ENCODE measurements around the gene NR4A3. TPM values are rescaled to one million over a fixed set of nuclear protein-coding genes. Genes with fewer than 3 reads are reported as not detected.

NR4A3 gene
- total RNA-seq, 1 donor from 2014 or later, result 3.2 TPM

DNA sequence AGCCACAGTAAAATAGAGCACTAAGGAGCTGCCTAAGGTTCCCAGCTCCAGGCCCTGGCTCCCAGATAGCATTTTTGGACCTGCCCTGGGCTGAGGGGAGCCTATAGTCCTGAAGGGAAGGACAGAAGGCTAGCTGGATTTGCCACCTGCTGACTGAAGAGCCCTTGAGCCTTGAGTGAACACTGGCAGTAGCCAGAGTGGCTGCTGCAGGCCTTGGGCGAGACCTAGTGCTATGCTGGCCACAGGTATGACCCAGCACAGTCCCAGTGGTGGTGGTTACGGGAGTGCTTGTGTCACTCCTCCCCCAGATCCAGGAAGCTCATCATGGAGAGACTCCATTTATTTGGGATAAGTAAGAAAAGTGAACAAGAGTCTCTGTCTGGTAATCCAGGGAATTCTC is 74.4 kb downstream of the NR4A3 start:
- Mint-ChIP-seq H3K4me3 (ENCODE audit: unreplicated experiment) (no peak overlapping the region), H3K27ac (ENCODE audit: unreplicated experiment) (no peak overlapping the region), H3K36me3 (ENCODE audit: unreplicated experiment) (no peaks in the 10 kb centered on the region), H3K27me3 (ENCODE audit: unreplicated experiment) (peaks cover 77% of the 10 kb centered on the region), H3K4me1 (ENCODE audit: unreplicated experiment) (no peaks in the 10 kb centered on the region), H3K9me3 (ENCODE audit: unreplicated experiment) (no peaks in the 10 kb centered on the region)
- DNase-seq (ENCODE audit: extremely low spot score, unreplicated experiment), result no peak
- TF ChIP-seq, protein P1, sequence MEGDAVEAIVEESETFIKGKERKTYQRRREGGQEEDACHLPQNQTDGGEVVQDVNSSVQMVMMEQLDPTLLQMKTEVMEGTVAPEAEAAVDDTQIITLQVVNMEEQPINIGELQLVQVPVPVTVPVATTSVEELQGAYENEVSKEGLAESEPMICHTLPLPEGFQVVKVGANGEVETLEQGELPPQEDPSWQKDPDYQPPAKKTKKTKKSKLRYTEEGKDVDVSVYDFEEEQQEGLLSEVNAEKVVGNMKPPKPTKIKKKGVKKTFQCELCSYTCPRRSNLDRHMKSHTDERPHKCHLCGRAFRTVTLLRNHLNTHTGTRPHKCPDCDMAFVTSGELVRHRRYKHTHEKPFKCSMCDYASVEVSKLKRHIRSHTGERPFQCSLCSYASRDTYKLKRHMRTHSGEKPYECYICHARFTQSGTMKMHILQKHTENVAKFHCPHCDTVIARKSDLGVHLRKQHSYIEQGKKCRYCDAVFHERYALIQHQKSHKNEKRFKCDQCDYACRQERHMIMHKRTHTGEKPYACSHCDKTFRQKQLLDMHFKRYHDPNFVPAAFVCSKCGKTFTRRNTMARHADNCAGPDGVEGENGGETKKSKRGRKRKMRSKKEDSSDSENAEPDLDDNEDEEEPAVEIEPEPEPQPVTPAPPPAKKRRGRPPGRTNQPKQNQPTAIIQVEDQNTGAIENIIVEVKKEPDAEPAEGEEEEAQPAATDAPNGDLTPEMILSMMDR (IDR thresholded peaks at IDR 0.05), result no peak

DNA sequence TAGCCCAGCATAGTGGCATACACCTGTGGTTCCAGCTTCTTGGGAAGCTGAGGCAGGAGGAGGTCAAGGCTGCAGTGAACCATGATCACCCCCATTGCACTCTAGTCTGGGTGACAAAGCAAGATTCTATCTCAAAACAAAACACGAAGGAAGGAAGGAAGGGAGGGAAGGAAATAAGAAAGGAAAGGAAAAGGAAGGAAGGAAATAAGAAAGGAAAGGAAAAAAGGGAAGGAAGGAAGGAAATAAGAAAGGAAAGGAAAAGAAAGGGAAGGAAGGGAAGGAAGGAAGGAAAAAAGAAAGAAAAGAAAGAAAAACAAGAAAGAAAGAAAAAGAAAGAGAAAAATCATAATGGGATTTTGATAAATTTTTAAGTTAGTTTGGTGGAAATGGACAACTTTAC is 81.7 kb downstream of the NR4A3 start:
- Mint-ChIP-seq H3K27me3 (ENCODE audit: unreplicated experiment) (peaks cover 41% of the 10 kb centered on the region), H3K27ac (ENCODE audit: unreplicated experiment) (no peak overlapping the region), H3K4me3 (ENCODE audit: unreplicated experiment) (no peak overlapping the region), H3K36me3 (ENCODE audit: unreplicated experiment) (no peaks in the 10 kb centered on the region), H3K4me1 (ENCODE audit: unreplicated experiment) (peaks cover 19% of the 10 kb centered on the region), H3K9me3 (ENCODE audit: unreplicated experiment) (no peaks in the 10 kb centered on the region)
- TF ChIP-seq, protein P1 (IDR thresholded peaks at IDR 0.05), result no peak
- DNase-seq (ENCODE audit: extremely low spot score, unreplicated experiment), result no peak

DNA sequence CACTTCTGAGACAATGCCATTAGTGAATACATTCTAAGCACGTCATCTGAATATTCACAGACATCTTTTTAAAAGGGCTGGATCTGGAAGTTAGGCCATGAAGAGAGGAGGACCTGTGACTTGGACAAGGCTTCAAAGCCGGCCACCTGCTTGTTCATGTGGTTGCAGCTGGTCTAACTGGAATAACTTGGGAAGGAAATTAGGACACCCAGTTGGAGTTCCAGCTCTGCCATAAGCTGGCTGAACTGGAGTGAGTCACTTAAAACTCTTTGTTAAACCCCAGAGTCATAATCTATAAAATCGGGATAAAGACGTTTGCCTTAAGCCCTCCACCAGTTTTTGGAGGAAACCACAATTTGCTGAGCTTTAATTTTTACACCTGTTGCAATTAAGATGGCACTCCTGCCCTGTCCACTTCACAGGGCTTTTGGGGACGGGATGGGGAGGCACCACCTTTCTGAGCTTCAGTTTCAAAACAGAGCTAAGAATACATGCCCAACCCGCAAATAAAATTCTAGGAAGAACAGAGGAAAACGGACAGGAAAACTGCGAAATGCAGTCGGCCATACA is 84.2 kb downstream of the NR4A3 start:
- peak overlapping the region; percentile 72 for H3K4me3 Mint-ChIP-seq (ENCODE audit: unreplicated experiment)

DNA sequence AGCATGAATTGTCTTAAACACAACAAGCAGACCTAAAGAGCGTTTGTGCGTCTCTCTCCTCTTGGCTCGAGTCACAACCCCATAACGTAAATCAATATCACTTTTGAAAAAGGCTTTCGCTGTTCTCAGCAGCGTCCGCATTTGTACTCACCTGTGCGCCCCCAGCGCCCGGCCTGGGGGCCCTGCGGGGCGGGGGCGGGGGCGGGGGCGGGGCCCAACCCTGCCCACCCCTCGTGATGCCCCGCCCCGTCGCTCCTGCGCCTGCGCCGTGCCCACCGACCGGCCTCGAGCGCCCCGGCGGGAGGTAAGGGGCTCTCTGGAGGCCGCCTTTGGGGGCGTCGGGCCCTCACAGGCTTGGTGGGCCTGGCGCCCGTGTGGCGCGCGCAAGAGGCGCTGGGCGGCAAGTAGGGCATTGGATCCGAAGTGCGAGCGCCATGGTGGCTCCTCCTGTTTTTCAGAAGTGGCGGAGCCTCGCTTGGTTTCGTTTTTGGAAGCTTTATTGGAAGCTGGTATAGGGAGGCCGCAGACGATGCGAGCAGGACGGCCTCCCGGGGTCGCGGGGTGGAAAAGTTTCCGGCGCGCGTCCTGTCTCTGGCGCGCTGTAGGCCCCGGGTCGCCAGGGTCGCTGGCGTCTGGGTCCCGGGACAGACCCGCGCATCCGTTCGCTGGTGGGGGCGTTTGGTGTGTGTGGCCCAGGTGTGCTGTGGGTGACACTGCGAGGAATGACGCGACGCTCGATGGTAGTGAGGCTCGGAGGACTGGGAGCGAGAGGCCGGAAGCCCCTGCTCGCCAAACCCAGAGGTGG is 84.9 kb downstream of the NR4A3 start, which contains the start of gene STX17:
Gene STX17 (plus strand): TSS at position 252 of the 805 bp plus-strand sequence. CDS start 8,586 bp downstream, outside the sequence.
- TF ChIP-seq, protein P1 (IDR thresholded peaks at IDR 0.05), result no peak
- H3K36me3 Mint-ChIP-seq (ENCODE audit: unreplicated experiment), result peaks cover 3% of the 10 kb centered on the region
- H3K27me3 Mint-ChIP-seq (ENCODE audit: unreplicated experiment), result peaks cover 22% of the 10 kb centered on the region
- peaks cover 24% of the 10 kb centered on the region for H3K4me1 Mint-ChIP-seq (ENCODE audit: unreplicated experiment)
- H3K4me3 Mint-ChIP-seq (ENCODE audit: unreplicated experiment), result peak within 1 kb of the TSS; percentile 96
- DNase-seq (ENCODE audit: extremely low spot score, unreplicated experiment), result peak; percentile 94
- H3K9me3 Mint-ChIP-seq (ENCODE audit: unreplicated experiment), result no peaks in the 10 kb centered on the region
- H3K27ac Mint-ChIP-seq (ENCODE audit: unreplicated experiment), result peak within 1 kb of the TSS; percentile 97

More for the DNA sequence above, 84.2 kb downstream of the NR4A3 start:
- Mint-ChIP-seq H3K9me3 (ENCODE audit: unreplicated experiment) (no peaks in the 10 kb centered on the region), H3K27ac (ENCODE audit: unreplicated experiment) (peak overlapping the region; percentile 69), H3K4me1 (ENCODE audit: unreplicated experiment) (peaks cover 24% of the 10 kb centered on the region), H3K27me3 (ENCODE audit: unreplicated experiment) (peaks cover 24% of the 10 kb centered on the region), H3K36me3 (ENCODE audit: unreplicated experiment) (no peaks in the 10 kb centered on the region)
- DNase-seq (ENCODE audit: extremely low spot score, unreplicated experiment), result no peak
- TF ChIP-seq, protein P1 (IDR thresholded peaks at IDR 0.05), result no peak

DNA sequence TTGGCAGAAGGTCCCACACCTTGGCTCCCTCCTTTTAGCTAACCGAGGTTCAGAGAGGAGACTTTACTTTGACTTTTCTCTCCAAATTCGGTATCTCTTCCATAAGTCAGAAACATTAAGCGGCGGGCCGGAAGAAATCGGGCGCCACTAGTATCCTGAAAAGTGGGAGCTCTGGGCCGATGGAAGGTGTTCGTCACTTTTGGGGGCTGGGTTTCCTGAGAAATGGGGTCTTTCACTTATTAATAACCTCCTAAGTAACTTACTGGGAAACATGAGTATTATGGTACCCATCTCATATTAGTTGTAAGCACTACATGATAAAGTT is 85.5 kb downstream of the NR4A3 start:
- peaks cover 6% of the 10 kb centered on the region for H3K36me3 Mint-ChIP-seq (ENCODE audit: unreplicated experiment)
- H3K27ac Mint-ChIP-seq (ENCODE audit: unreplicated experiment), result peak overlapping the region; percentile 97
- peaks cover 24% of the 10 kb centered on the region for H3K4me1 Mint-ChIP-seq (ENCODE audit: unreplicated experiment)
- TF ChIP-seq, protein P1 (IDR thresholded peaks at IDR 0.05), result no peak
- peak overlapping the region; percentile 96 for H3K4me3 Mint-ChIP-seq (ENCODE audit: unreplicated experiment)
- no peak for DNase-seq (ENCODE audit: extremely low spot score, unreplicated experiment)
- H3K27me3 Mint-ChIP-seq (ENCODE audit: unreplicated experiment), result peaks cover 16% of the 10 kb centered on the region
- no peaks in the 10 kb centered on the region for H3K9me3 Mint-ChIP-seq (ENCODE audit: unreplicated experiment)

All from osteocyte (in vitro differentiated cells).